Measurements from ENCODE around the gene SSU72. TPM values are rescaled to one million over a fixed set of nuclear protein-coding genes. Genes with fewer than 3 reads are reported as not detected.

The SSU72 gene
- total and polyA plus RNA-seq, 2 donors (not counting 1 experiment from before 2014, with no cell fraction given) = 65.1 to 127 TPM

- no peak overlapping the region for H3K4me2 ChIP-seq (ENCODE audit: extremely low read depth, insufficient read depth, low read length)
- TF ChIP-seq CTCF (conservative IDR thresholded peaks at IDR 0.05 in 1 of 2, IDR thresholded peaks at IDR 0.05 in 1 of 2; ENCODE audit: low read depth in 1 of 2, low read length in 2 of 2) = no peak
- no peak for TF ChIP-seq EZH2 (IDR thresholded peaks at IDR 0.05; ENCODE audit: low read length, missing control alignments)
- no peaks in the 10 kb centered on the region for H3K9me3 ChIP-seq (ENCODE audit: control insufficient read depth, insufficient read depth, low read depth, low read length)
- H3K4me3 ChIP-seq (replicated peaks in 1 of 4; ENCODE audit: control extremely low read depth in 1 of 4, insufficient read depth in 1 of 4, low read depth in 3 of 4, low read length in 4 of 4) = no peak overlapping the region
- no peak overlapping the region for H2AFZ ChIP-seq (ENCODE audit: low read length)
- H3K27me3 ChIP-seq (ENCODE audit: control insufficient read depth, insufficient read depth, low read length) = peaks cover 4% of the 10 kb centered on the region
- H3K36me3 ChIP-seq (ENCODE audit: control insufficient read depth, insufficient read depth, low read length) = no peaks in the 10 kb centered on the region
- no peaks in the 10 kb centered on the region for H3K79me2 ChIP-seq (ENCODE audit: control insufficient read depth, insufficient read depth, low read length)
- H4K20me1 ChIP-seq (ENCODE audit: control insufficient read depth, extremely low read depth, insufficient read depth, low read length) = no peaks in the 10 kb centered on the region
- H3K27ac ChIP-seq (ENCODE audit: insufficient read depth, low read length) = no peak overlapping the region
- peaks cover 2% of the 10 kb centered on the region for H3K4me1 ChIP-seq (ENCODE audit: control insufficient read depth, extremely low read depth, insufficient read depth, low read length)
- H3K9ac ChIP-seq (ENCODE audit: insufficient read depth, low read length) = no peak overlapping the region
- DNase-seq (ENCODE audit: low read depth in 2 of 2) = no peak
Measured at GRCh38 chr1:1601564-1602303, 27.1 kb upstream of the SSU72 start.

- Histone ChIP-seq H3K4me1 (ENCODE audit: control insufficient read depth, extremely low read depth, insufficient read depth, low read length) (peaks cover 2% of the 10 kb centered on the region), H3K9ac (ENCODE audit: insufficient read depth, low read length) (no peak overlapping the region), H3K27me3 (ENCODE audit: control insufficient read depth, insufficient read depth, low read length) (peaks cover 11% of the 10 kb centered on the region), H3K79me2 (ENCODE audit: control insufficient read depth, insufficient read depth, low read length) (no peaks in the 10 kb centered on the region), H3K27ac (ENCODE audit: insufficient read depth, low read length) (no peak overlapping the region), H3K4me2 (ENCODE audit: extremely low read depth, insufficient read depth, low read length) (no peak overlapping the region), H3K4me3 (replicated peaks in 1 of 4; ENCODE audit: control extremely low read depth in 1 of 4, insufficient read depth in 1 of 4, low read depth in 3 of 4, low read length in 4 of 4) (no peak overlapping the region), H2AFZ (ENCODE audit: low read length) (no peak overlapping the region), H4K20me1 (ENCODE audit: control insufficient read depth, extremely low read depth, insufficient read depth, low read length) (no peaks in the 10 kb centered on the region), H3K9me3 (ENCODE audit: control insufficient read depth, insufficient read depth, low read depth, low read length) (no peaks in the 10 kb centered on the region), H3K36me3 (ENCODE audit: control insufficient read depth, insufficient read depth, low read length) (no peaks in the 10 kb centered on the region)
- TF ChIP-seq EZH2 (IDR thresholded peaks at IDR 0.05; ENCODE audit: low read length, missing control alignments) (no peak), CTCF (conservative IDR thresholded peaks at IDR 0.05 in 1 of 2, IDR thresholded peaks at IDR 0.05 in 1 of 2; ENCODE audit: low read depth in 1 of 2, low read length in 2 of 2) (no peak)
- DNase-seq (ENCODE audit: low read depth in 2 of 2) = no peak
Measured at GRCh38 chr1:1600861-1601563, 26.3 kb upstream of the SSU72 start.

- Histone ChIP-seq H3K27me3 (ENCODE audit: control insufficient read depth, insufficient read depth, low read length) (peaks cover 12% of the 10 kb centered on the region), H2AFZ (ENCODE audit: low read length) (no peak within 1 kb of the TSS), H3K36me3 (ENCODE audit: control insufficient read depth, insufficient read depth, low read length) (no peaks in the 10 kb centered on the region), H3K79me2 (ENCODE audit: control insufficient read depth, insufficient read depth, low read length) (no peaks in the 10 kb centered on the region), H3K4me2 (ENCODE audit: extremely low read depth, insufficient read depth, low read length) (peak within 1 kb of the TSS; percentile 71), H4K20me1 (ENCODE audit: control insufficient read depth, extremely low read depth, insufficient read depth, low read length) (no peaks in the 10 kb centered on the region), H3K9ac (ENCODE audit: insufficient read depth, low read length) (no peak within 1 kb of the TSS), H3K27ac (ENCODE audit: insufficient read depth, low read length) (no peak within 1 kb of the TSS), H3K4me3 (replicated peaks in 1 of 4; ENCODE audit: control extremely low read depth in 1 of 4, insufficient read depth in 1 of 4, low read depth in 3 of 4, low read length in 4 of 4) (peak within 1 kb of the TSS in 3 of 4 experiments; percentile 23 to 48 (median 26)), H3K9me3 (ENCODE audit: control insufficient read depth, insufficient read depth, low read depth, low read length) (no peaks in the 10 kb centered on the region), H3K4me1 (ENCODE audit: control insufficient read depth, extremely low read depth, insufficient read depth, low read length) (peaks cover 2% of the 10 kb centered on the region)
- no peak for TF ChIP-seq CTCF (conservative IDR thresholded peaks at IDR 0.05 in 1 of 2, IDR thresholded peaks at IDR 0.05 in 1 of 2; ENCODE audit: low read depth in 1 of 2, low read length in 2 of 2)
- peak; percentile 66 for TF ChIP-seq EZH2 (IDR thresholded peaks at IDR 0.05; ENCODE audit: low read length, missing control alignments)
- no peak for DNase-seq (ENCODE audit: low read depth in 2 of 2)
Measured at GRCh38 chr1:1599935-1600860, 25.5 kb upstream of the SSU72 start, which contains the start of gene FNDC10. FNDC10 (minus strand) TSS chr1:1600135; CDS start chr1:1600015, 120 bp downstream.

Measured in fibroblast of lung (primary cell).